Measurements from ENCODE around the gene PARVA.

Gene PARVA

GRCh38 chr11:12459865-12460444 is 82.6 kb downstream of the PARVA start:
- Mint-ChIP-seq H3K27me3 (peaks cover 3% of the 10 kb centered on the region), H3K4me1 (no peaks in the 10 kb centered on the region), H3K4me3 (no peak overlapping the region), H3K36me3 (no peaks in the 10 kb centered on the region), H3K27ac (no peak overlapping the region), H3K9me3 (peaks cover 4% of the 10 kb centered on the region)
- no peak for ATAC-seq (ENCODE audit: low read depth)
- no peak for DNase-seq (ENCODE audit: low spot score in 2 of 2)

DNA sequence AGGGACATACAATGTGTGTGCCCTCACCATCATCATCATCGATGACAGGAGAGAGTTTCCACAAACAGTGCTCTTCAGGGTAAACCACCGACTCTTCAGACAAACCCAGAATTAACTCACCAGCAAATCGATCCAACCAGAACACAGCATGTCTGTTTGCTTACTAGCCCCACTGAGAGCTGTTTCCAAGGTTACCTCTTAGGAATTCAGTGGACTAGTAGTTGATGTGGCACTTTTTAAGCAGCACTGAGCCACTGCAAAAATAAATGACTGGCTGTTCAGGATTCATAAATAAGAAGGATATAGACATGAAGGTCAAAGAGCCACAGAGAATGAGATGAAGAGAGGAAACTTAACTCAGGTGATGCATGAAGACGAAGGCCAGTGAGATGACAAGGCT is 83.1 kb downstream of the PARVA start:
- H3K27ac Mint-ChIP-seq, result no peak overlapping the region
- ATAC-seq (ENCODE audit: low read depth), result no peak
- no peaks in the 10 kb centered on the region for H3K4me1 Mint-ChIP-seq
- H3K36me3 Mint-ChIP-seq, result no peaks in the 10 kb centered on the region
- H3K9me3 Mint-ChIP-seq, result peaks cover 5% of the 10 kb centered on the region
- DNase-seq (ENCODE audit: low spot score in 2 of 2), result no peak
- peaks cover 3% of the 10 kb centered on the region for H3K27me3 Mint-ChIP-seq
- no peak overlapping the region for H3K4me3 Mint-ChIP-seq

GRCh38 chr11:12461516-12461915 is 84.1 kb downstream of the PARVA start:
- Mint-ChIP-seq H3K4me3 (no peak overlapping the region), H3K9me3 (peaks cover 7% of the 10 kb centered on the region), H3K27me3 (peaks cover 3% of the 10 kb centered on the region), H3K4me1 (no peaks in the 10 kb centered on the region), H3K36me3 (no peaks in the 10 kb centered on the region), H3K27ac (no peak overlapping the region)
- DNase-seq (ENCODE audit: low spot score in 2 of 2), result no peak
- no peak for ATAC-seq (ENCODE audit: low read depth)

GRCh38 chr11:12464303-12464702 is 86.9 kb downstream of the PARVA start:
- Mint-ChIP-seq H3K36me3 (no peaks in the 10 kb centered on the region), H3K27me3 (peaks cover 3% of the 10 kb centered on the region), H3K4me3 (no peak overlapping the region), H3K4me1 (no peaks in the 10 kb centered on the region), H3K9me3 (peaks cover 7% of the 10 kb centered on the region), H3K27ac (no peak overlapping the region)
- ATAC-seq (ENCODE audit: low read depth), result no peak
- no peak for DNase-seq (ENCODE audit: low spot score in 2 of 2)

DNA sequence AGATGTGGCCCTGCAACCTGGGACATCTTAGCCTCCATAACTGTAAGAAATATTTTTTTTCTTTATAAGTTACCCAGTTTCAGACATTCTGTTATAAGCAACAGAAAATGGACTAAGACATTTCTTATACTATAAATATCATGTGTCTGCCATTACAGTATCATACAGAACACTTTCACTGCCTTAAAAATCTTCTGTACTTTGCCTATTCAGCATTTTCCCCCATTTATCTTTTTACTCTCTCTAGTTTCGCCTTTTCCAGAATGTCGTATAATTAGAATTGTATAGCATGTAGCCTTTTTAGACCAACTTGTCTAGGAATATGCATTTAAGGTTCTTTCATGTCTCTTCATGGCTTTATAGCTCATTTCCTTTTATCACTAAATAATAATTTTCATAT is 88.0 kb downstream of the PARVA start:
- Mint-ChIP-seq H3K4me1 (no peaks in the 10 kb centered on the region), H3K27ac (no peak overlapping the region), H3K9me3 (peaks cover 7% of the 10 kb centered on the region), H3K27me3 (peaks cover 4% of the 10 kb centered on the region), H3K4me3 (no peak overlapping the region), H3K36me3 (no peaks in the 10 kb centered on the region)
- no peak for DNase-seq (ENCODE audit: low spot score in 2 of 2)
- no peak for ATAC-seq (ENCODE audit: low read depth)

DNA sequence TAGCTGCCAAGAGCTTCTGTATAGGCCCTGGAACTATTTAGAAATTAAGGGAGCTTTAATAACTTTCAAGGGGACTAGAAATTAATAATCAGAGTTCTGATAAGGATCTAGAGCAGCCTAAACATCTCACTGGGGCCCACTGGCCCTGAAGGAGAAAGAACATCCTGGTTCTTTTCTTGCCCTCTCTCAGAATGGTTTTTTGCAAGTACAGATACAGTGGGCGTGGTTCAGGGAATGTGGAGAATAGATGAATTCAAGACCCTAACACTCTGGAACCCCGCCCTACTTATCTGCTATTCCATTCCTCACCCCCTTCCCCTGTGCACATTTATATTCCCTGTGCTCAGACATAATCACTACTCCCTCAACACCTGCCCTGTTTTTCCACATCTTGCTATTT is 90.2 kb downstream of the PARVA start:
- ATAC-seq (ENCODE audit: low read depth) (no peak), DNase-seq (ENCODE audit: low spot score in 2 of 2) (no peak)
- no peak overlapping the region for H3K4me3 Mint-ChIP-seq
- H3K27ac Mint-ChIP-seq, result no peak overlapping the region
- H3K36me3 Mint-ChIP-seq, result no peaks in the 10 kb centered on the region
- H3K4me1 Mint-ChIP-seq, result no peaks in the 10 kb centered on the region
- peaks cover 7% of the 10 kb centered on the region for H3K9me3 Mint-ChIP-seq
- peaks cover 10% of the 10 kb centered on the region for H3K27me3 Mint-ChIP-seq

- no peak for DNase-seq (ENCODE audit: low spot score in 2 of 2)
- Mint-ChIP-seq H3K4me1 (no peaks in the 10 kb centered on the region), H3K27me3 (peaks cover 10% of the 10 kb centered on the region), H3K4me3 (no peak overlapping the region), H3K27ac (no peak overlapping the region), H3K9me3 (peaks cover 4% of the 10 kb centered on the region), H3K36me3 (no peaks in the 10 kb centered on the region)
- no peak for ATAC-seq (ENCODE audit: low read depth)
These were observed 92.1 kb downstream of the PARVA start for GRCh38 chr11:12469451-12469850.

DNA sequence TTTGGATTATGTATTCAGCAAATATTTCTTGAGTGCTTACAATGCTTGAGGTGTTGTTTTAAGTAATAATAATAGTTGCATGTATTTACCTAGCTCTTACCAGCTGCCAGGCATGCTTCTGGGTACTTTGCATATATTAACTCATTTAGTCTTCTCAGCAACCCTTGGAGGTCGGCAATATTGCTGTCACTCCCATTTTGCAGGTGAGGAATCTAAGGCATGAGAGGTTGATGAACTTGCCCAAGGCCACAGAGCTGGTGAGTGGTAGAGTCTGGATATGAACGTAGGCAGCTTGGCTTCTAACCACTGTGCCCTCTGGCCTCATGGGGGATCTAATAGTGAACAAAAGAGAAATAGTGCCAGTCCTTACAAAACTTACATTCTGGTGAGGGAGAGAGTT is 92.9 kb downstream of the PARVA start:
- Mint-ChIP-seq H3K36me3 (no peaks in the 10 kb centered on the region), H3K4me1 (no peaks in the 10 kb centered on the region), H3K4me3 (no peak overlapping the region), H3K27me3 (peaks cover 10% of the 10 kb centered on the region), H3K27ac (no peak overlapping the region), H3K9me3 (peaks cover 3% of the 10 kb centered on the region)
- no peak for DNase-seq (ENCODE audit: low spot score in 2 of 2)
- no peak for ATAC-seq (ENCODE audit: low read depth)

- H3K4me3 Mint-ChIP-seq, result no peak overlapping the region
- DNase-seq (ENCODE audit: low spot score in 2 of 2) (no peak), ATAC-seq (ENCODE audit: low read depth) (no peak)
- H3K4me1 Mint-ChIP-seq, result no peaks in the 10 kb centered on the region
- H3K9me3 Mint-ChIP-seq, result no peaks in the 10 kb centered on the region
- H3K27me3 Mint-ChIP-seq, result peaks cover 10% of the 10 kb centered on the region
- no peaks in the 10 kb centered on the region for H3K36me3 Mint-ChIP-seq
- no peak overlapping the region for H3K27ac Mint-ChIP-seq
These were observed 95.1 kb downstream of the PARVA start for GRCh38 chr11:12472401-12473005.

DNA sequence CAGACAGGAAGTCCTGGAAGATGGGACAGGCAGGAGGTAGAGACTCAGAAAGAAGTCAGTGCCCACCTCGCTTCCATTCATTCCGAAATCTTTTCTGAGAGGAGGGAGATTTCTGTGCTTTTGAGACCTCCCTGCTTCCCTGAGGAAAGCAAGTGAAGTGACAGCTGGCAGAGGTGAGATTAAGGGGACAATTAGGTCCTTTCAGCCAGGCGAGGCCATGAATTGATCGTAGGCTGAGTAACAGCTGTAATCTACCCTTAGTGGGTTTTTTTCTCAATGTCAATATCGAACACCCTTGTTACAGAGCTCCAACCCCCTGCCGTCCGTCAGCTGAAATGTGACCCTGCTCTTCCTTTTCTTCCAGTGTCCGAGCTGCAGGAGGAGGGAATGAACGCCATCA is 96.0 kb downstream of the PARVA start:
- Mint-ChIP-seq H3K36me3 (no peaks in the 10 kb centered on the region), H3K4me1 (no peaks in the 10 kb centered on the region)

GRCh38 chr11:12474871-12475270 is 97.5 kb downstream of the PARVA start:
- DNase-seq (ENCODE audit: low spot score in 2 of 2) (no peak), ATAC-seq (ENCODE audit: low read depth) (no peak)
- Mint-ChIP-seq H3K27me3 (peaks cover 8% of the 10 kb centered on the region), H3K4me3 (no peak overlapping the region), H3K27ac (no peak overlapping the region), H3K36me3 (no peaks in the 10 kb centered on the region), H3K9me3 (no peaks in the 10 kb centered on the region), H3K4me1 (no peaks in the 10 kb centered on the region)

More for the DNA sequence above, 96.0 kb downstream of the PARVA start:
- no peak overlapping the region for H3K4me3 Mint-ChIP-seq
- peaks cover 8% of the 10 kb centered on the region for H3K27me3 Mint-ChIP-seq
- no peak overlapping the region for H3K27ac Mint-ChIP-seq
- DNase-seq (ENCODE audit: low spot score in 2 of 2), result no peak
- ATAC-seq (ENCODE audit: low read depth), result no peak
- H3K9me3 Mint-ChIP-seq, result no peaks in the 10 kb centered on the region

GRCh38 chr11:12478743-12479142 is 101.4 kb downstream of the PARVA start:
- H3K9me3 Mint-ChIP-seq, result no peaks in the 10 kb centered on the region
- H3K4me1 Mint-ChIP-seq, result no peaks in the 10 kb centered on the region
- DNase-seq (ENCODE audit: low spot score in 2 of 2), result no peak

GRCh38 chr11:12480401-12480800 is 103.0 kb downstream of the PARVA start:
- H3K36me3 Mint-ChIP-seq, result no peaks in the 10 kb centered on the region
- H3K9me3 Mint-ChIP-seq, result peaks cover 1% of the 10 kb centered on the region
- DNase-seq (ENCODE audit: low spot score in 2 of 2) (no peak), ATAC-seq (ENCODE audit: low read depth) (no peak)
- H3K4me3 Mint-ChIP-seq, result no peak overlapping the region
- no peak overlapping the region for H3K27ac Mint-ChIP-seq
- peaks cover 6% of the 10 kb centered on the region for H3K27me3 Mint-ChIP-seq
- H3K4me1 Mint-ChIP-seq, result no peaks in the 10 kb centered on the region

More at GRCh38 chr11:12478743-12479142, 101.4 kb downstream of the PARVA start:
- peaks cover 2% of the 10 kb centered on the region for H3K27me3 Mint-ChIP-seq
- H3K27ac Mint-ChIP-seq, result no peak overlapping the region
- H3K36me3 Mint-ChIP-seq, result no peaks in the 10 kb centered on the region
- ATAC-seq (ENCODE audit: low read depth), result no peak
- no peak overlapping the region for H3K4me3 Mint-ChIP-seq

- Mint-ChIP-seq H3K4me1 (no peaks in the 10 kb centered on the region), H3K9me3 (peaks cover 3% of the 10 kb centered on the region), H3K36me3 (no peaks in the 10 kb centered on the region), H3K4me3 (no peak overlapping the region), H3K27ac (no peak overlapping the region), H3K27me3 (peaks cover 6% of the 10 kb centered on the region)
- no peak for DNase-seq (ENCODE audit: low spot score in 2 of 2)
- no peak for ATAC-seq (ENCODE audit: low read depth)
These were observed 105.5 kb downstream of the PARVA start for GRCh38 chr11:12482839-12483238.

DNA sequence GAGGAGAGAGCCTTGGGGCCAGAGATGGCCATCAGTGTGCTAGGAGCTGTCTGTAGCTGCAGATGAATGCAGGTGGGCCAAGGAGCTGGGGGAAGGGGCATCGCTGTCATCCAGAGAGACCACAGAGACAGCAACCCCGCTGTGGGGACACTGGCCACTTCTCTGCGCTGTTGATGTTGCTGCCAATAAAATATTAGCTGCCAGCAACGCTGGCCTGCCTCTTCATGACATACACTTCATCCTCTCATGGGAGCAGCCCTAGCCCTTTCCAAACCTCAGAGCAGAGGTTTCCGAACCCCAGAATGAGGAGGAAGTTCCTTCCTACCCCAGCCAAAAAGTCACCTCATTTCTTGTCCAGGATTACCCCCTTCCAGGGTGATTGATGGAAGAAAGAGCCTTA is 106.2 kb downstream of the PARVA start:
- peaks cover 6% of the 10 kb centered on the region for H3K27me3 Mint-ChIP-seq
- peaks cover 4% of the 10 kb centered on the region for H3K9me3 Mint-ChIP-seq
- H3K27ac Mint-ChIP-seq, result no peak overlapping the region
- DNase-seq (ENCODE audit: low spot score in 2 of 2) (no peak), ATAC-seq (ENCODE audit: low read depth) (no peak)
- H3K4me1 Mint-ChIP-seq, result no peaks in the 10 kb centered on the region
- H3K36me3 Mint-ChIP-seq, result no peaks in the 10 kb centered on the region
- H3K4me3 Mint-ChIP-seq, result no peak overlapping the region
